Uterus (tissue), 2 donors: ENCODE results near the gene PDE6A.

Source experiments
- POLR2A ChIP-seq, 2 donors: fragments of 450-650 bp; IDR thresholded peaks; one replicate each; pipeline ENCODE4 v1.6.1; 2016; ENCODE audit warnings: antibody characterized with exemption in 2 of 2, mild to moderate bottlenecking in 1 of 2, moderate library complexity in 1 of 2
- TF ChIP-seq, protein P1 (sequence below), 4 experiments: fragments of 200-600 bp in 2 of 4; fragments of 450-650 bp in 2 of 4; sonication (generic) in 2 of 4; IDR thresholded peaks; one replicate each; pipeline ENCODE4 v1.5.1; 2016 to 2019; ENCODE audit warnings: antibody characterized with exemption in 4 of 4, mild to moderate bottlenecking in 2 of 4, moderate library complexity in 1 of 4

DNA sequence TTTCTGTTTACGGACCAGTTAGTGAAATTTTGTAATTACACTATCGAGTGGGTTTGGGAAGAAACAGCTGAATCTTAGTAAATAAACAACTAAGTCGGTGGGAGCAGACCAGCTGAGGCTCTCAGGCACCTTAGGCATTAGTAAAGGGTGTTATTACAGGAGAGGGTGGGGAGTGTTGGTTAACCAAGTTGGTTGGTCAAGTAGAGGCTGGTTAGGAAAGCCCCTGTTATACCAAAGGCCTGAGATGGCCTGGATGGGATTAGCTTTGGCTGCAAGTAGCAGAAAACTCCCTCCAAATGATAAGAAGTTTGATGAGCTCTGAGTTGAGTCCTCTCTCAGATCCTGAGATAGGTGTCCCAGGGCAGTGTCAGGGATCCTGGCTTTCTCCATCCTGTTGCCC lies 133.1 kb downstream of the PDE6A start:
- TF ChIP-seq, protein P1, sequence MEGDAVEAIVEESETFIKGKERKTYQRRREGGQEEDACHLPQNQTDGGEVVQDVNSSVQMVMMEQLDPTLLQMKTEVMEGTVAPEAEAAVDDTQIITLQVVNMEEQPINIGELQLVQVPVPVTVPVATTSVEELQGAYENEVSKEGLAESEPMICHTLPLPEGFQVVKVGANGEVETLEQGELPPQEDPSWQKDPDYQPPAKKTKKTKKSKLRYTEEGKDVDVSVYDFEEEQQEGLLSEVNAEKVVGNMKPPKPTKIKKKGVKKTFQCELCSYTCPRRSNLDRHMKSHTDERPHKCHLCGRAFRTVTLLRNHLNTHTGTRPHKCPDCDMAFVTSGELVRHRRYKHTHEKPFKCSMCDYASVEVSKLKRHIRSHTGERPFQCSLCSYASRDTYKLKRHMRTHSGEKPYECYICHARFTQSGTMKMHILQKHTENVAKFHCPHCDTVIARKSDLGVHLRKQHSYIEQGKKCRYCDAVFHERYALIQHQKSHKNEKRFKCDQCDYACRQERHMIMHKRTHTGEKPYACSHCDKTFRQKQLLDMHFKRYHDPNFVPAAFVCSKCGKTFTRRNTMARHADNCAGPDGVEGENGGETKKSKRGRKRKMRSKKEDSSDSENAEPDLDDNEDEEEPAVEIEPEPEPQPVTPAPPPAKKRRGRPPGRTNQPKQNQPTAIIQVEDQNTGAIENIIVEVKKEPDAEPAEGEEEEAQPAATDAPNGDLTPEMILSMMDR (IDR thresholded peaks at IDR 0.05): no peak
- no peak for TF ChIP-seq POLR2A (IDR thresholded peaks at IDR 0.05)
